ENCODE results near the gene MREG. TPM values are rescaled to one million over a fixed set of nuclear protein-coding genes. Genes with fewer than 3 reads are reported as not detected.

Gene MREG
- polyA plus RNA-seq, 1 experiment, result 2.6 TPM

GRCh38 chr2:215942194-215942593 lies 71.2 kb downstream of the MREG start:
- no peak for DNase-seq (ENCODE audit: low read depth, low spot score)
- ChIA-PET POLR2A (no interaction called here), CTCF (interaction anchor here (0.6 to 2.0 kb wide), 4 partner anchors 8 to 12 kb away, joined by 3 to 6 read pairs (median 4); no protein-coding TSS in a partner anchor)
- Histone ChIP-seq H3K27ac (ENCODE audit: low read depth, low read length) (no peak overlapping the region), H3K4me3 (ENCODE audit: low read depth, low read length) (no peak overlapping the region), H3K27me3 (ENCODE audit: control insufficient read depth, insufficient read depth, low read length) (no peaks in the 10 kb centered on the region), H3K9me3 (ENCODE audit: control insufficient read depth, insufficient read depth, low read length) (no peaks in the 10 kb centered on the region)
- no peak for TF ChIP-seq CTCF (IDR thresholded peaks at IDR 0.05; ENCODE audit: low read depth, low read length)

- CTCF ChIA-PET, result interaction anchor here (1.0 to 2.0 kb wide), 2 partner anchors 9 to 10 kb away, joined by 3 to 6 read pairs; no protein-coding TSS in a partner anchor
- POLR2A ChIA-PET, result no interaction called here
- TF ChIP-seq CTCF (IDR thresholded peaks at IDR 0.05; ENCODE audit: low read depth, low read length), result no peak
- H3K27me3 ChIP-seq (ENCODE audit: control insufficient read depth, insufficient read depth, low read length), result no peaks in the 10 kb centered on the region
- no peak overlapping the region for H3K27ac ChIP-seq (ENCODE audit: low read depth, low read length)
- no peaks in the 10 kb centered on the region for H3K9me3 ChIP-seq (ENCODE audit: control insufficient read depth, insufficient read depth, low read length)
- no peak for DNase-seq (ENCODE audit: low read depth, low spot score)
- no peak overlapping the region for H3K4me3 ChIP-seq (ENCODE audit: low read depth, low read length)
Observed at GRCh38 chr2:215941726-215942125, 71.6 kb downstream of the MREG start.

GRCh38 chr2:215940645-215941184 lies 72.6 kb downstream of the MREG start:
- H3K27me3 ChIP-seq (ENCODE audit: control insufficient read depth, insufficient read depth, low read length), result no peaks in the 10 kb centered on the region
- ChIA-PET POLR2A (no interaction called here), CTCF (no interaction called here)
- H3K4me3 ChIP-seq (ENCODE audit: low read depth, low read length), result no peak overlapping the region
- no peaks in the 10 kb centered on the region for H3K9me3 ChIP-seq (ENCODE audit: control insufficient read depth, insufficient read depth, low read length)
- no peak for TF ChIP-seq CTCF (IDR thresholded peaks at IDR 0.05; ENCODE audit: low read depth, low read length)
- H3K27ac ChIP-seq (ENCODE audit: low read depth, low read length), result no peak overlapping the region
- no peak for DNase-seq (ENCODE audit: low read depth, low spot score)

- H3K9me3 ChIP-seq (ENCODE audit: control insufficient read depth, insufficient read depth, low read length), result no peaks in the 10 kb centered on the region
- no peak overlapping the region for H3K27ac ChIP-seq (ENCODE audit: low read depth, low read length)
- no peak overlapping the region for H3K4me3 ChIP-seq (ENCODE audit: low read depth, low read length)
- TF ChIP-seq CTCF (IDR thresholded peaks at IDR 0.05; ENCODE audit: low read depth, low read length), result no peak
- ChIA-PET POLR2A (no interaction called here), CTCF (interaction anchor here (0.6 to 1.0 kb wide), 3 partner anchors 14 to 668 kb away, joined by 3 to 5 read pairs (median 3); no protein-coding TSS in a partner anchor)
- DNase-seq (ENCODE audit: low read depth, low spot score), result no peak
- H3K27me3 ChIP-seq (ENCODE audit: control insufficient read depth, insufficient read depth, low read length), result no peaks in the 10 kb centered on the region
Observed at GRCh38 chr2:215937190-215937589, 76.2 kb downstream of the MREG start.

GRCh38 chr2:215933151-215933550 lies 80.2 kb downstream of the MREG start:
- H3K27me3 ChIP-seq (ENCODE audit: control insufficient read depth, insufficient read depth, low read length), result no peaks in the 10 kb centered on the region
- no peaks in the 10 kb centered on the region for H3K9me3 ChIP-seq (ENCODE audit: control insufficient read depth, insufficient read depth, low read length)
- no peak for TF ChIP-seq CTCF (IDR thresholded peaks at IDR 0.05; ENCODE audit: low read depth, low read length)
- H3K4me3 ChIP-seq (ENCODE audit: low read depth, low read length), result no peak overlapping the region
- DNase-seq (ENCODE audit: low read depth, low spot score), result no peak
- ChIA-PET POLR2A (no interaction called here), CTCF (interaction anchor here (0.6 to 1.6 kb wide), 5 partner anchors 9 to 92 kb away, joined by 3 to 6 read pairs (median 4); no protein-coding TSS in a partner anchor)
- no peak overlapping the region for H3K27ac ChIP-seq (ENCODE audit: low read depth, low read length)

Measured in AG04450 (cell line).